Gastrocnemius medialis (tissue), 4 donors: ENCODE data around the gene GAS6.

ENCODE experiments used
- POLR2A ChIP-seq, 2 donors: fragments of 450-650 bp; IDR thresholded peaks; one replicate each; pipeline ENCODE4 v1.6.1; 2017; ENCODE audit warnings: antibody characterized with exemption in 2 of 2, mild to moderate bottlenecking in 2 of 2, moderate library complexity in 2 of 2
- TF ChIP-seq, protein P1 (sequence below), 5 experiments: fragments of 450-650 bp in 3 of 5; fragments of 200-600 bp in 2 of 5; sonication (generic) in 2 of 5; IDR thresholded peaks in 4 of 5; conservative IDR thresholded peaks in 1 of 5; 1 replicate in 4 of 5; 2 replicates in 1 of 5; pipeline ENCODE4 v1.5.1; 2016 to 2019; ENCODE audit warnings: antibody characterized with exemption in 5 of 5, mild to moderate bottlenecking in 3 of 5, moderate library complexity in 3 of 5

DNA sequence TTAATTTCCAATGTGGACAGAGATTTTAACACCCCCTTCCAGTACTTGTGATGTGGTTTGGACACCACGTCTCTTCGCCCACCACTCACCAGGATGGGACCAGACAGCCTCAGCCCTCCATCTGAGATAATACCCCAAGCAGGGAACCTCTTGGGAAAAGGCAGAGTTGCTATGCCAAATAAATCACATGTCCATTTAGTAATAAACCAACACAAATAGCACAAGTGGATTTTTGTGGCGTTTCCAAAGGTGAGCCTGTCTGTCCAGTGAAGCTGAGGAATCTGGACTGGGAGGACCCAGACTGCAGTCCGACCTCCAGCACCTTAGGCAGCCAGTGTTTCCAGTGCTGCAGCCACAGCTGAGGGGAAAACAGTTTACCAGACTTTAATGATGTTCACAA is 34.1 kb upstream of the GAS6 start:
- TF ChIP-seq POLR2A (IDR thresholded peaks at IDR 0.05) = no peak
- TF ChIP-seq, protein P1, sequence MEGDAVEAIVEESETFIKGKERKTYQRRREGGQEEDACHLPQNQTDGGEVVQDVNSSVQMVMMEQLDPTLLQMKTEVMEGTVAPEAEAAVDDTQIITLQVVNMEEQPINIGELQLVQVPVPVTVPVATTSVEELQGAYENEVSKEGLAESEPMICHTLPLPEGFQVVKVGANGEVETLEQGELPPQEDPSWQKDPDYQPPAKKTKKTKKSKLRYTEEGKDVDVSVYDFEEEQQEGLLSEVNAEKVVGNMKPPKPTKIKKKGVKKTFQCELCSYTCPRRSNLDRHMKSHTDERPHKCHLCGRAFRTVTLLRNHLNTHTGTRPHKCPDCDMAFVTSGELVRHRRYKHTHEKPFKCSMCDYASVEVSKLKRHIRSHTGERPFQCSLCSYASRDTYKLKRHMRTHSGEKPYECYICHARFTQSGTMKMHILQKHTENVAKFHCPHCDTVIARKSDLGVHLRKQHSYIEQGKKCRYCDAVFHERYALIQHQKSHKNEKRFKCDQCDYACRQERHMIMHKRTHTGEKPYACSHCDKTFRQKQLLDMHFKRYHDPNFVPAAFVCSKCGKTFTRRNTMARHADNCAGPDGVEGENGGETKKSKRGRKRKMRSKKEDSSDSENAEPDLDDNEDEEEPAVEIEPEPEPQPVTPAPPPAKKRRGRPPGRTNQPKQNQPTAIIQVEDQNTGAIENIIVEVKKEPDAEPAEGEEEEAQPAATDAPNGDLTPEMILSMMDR (IDR thresholded peaks at IDR 0.05 in 4 of 5, conservative IDR thresholded peaks at IDR 0.05 in 1 of 5) = no peak
